Activated T-helper 2 cell treated with anti-CD3 and anti-CD28 coated beads, Interferon-gamma antibody, Interleukin-2, Interleukin-4, amounts not matched to agents 10 μg/mL and 5 μg/mL and 100 μg/mL, durations not matched to agents 14 hours and 24 hours and 36 hours (primary cell): ENCODE results near the gene TMEM63C. TPM values are rescaled to one million over a fixed set of nuclear protein-coding genes. Genes with fewer than 3 reads are reported as not detected.

ENCODE experiments used
- DNase-seq: peaks from one replicate; pipeline ENCODE4 v3.0.0; 2021; ENCODE audit warnings: low spot score
- H3K27ac Mint-ChIP-seq: one replicate; pipeline ENCODE4 v1.8.0; 2021; ENCODE audit warnings: mixed read lengths
- H3K27me3 Mint-ChIP-seq: one replicate; pipeline ENCODE4 v1.8.0; 2021; ENCODE audit warnings: low read depth, mixed read lengths
- H3K36me3 Mint-ChIP-seq: one replicate; pipeline ENCODE4 v1.8.0; 2021; ENCODE audit warnings: low read depth, mixed read lengths
- H3K4me1 Mint-ChIP-seq: one replicate; pipeline ENCODE4 v1.8.0; 2021; ENCODE audit warnings: low read depth, mixed read lengths
- H3K4me3 Mint-ChIP-seq: one replicate; pipeline ENCODE4 v1.8.0; 2021; ENCODE audit warnings: low read depth, mild to moderate bottlenecking, moderate library complexity, mixed read lengths
- H3K9me3 Mint-ChIP-seq: one replicate; pipeline ENCODE4 v1.8.0; 2021; ENCODE audit warnings: mixed read lengths
- intact Hi-C: fragments of 100-400 bp; cut with micrococcal nuclease; formaldehyde crosslinking; loops from one replicate; pipeline ENCODE4 v1.15.1; 2023
- total RNA-seq: library from RNA; stranded (reverse); gene quantifications from 2 replicates; pipeline ENCODE4 v1.2.3, GENCODE V29; 2022

The TMEM63C gene
- total RNA-seq, 1 donor from 2014 or later: 1.0 TPM

DNA sequence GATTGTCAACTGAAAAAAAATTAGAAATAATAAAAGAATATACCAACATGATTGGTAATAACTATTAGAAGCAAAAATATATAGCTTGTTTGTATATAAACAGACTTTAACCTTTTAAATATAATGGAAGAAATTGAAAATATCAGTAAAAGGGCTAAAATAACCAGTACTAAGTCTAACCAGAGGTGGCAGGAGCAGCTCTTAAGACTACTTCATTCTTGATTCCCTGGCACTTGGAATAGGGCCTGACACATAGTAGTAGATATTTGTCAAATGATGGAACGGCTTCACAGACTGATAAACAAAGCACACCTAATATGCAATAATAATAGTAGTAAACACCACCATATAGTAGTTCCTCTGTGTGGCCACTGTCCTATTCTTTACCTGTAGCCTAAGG lies 9.4 kb downstream of the TMEM63C start:
- H3K4me3 Mint-ChIP-seq: no peak overlapping the region
- intact Hi-C loops: no loop called here
- H3K9me3 Mint-ChIP-seq: no peaks in the 10 kb centered on the region
- DNase-seq: no peak
- no peaks in the 10 kb centered on the region for H3K4me1 Mint-ChIP-seq
- H3K27me3 Mint-ChIP-seq: peaks cover 11% of the 10 kb centered on the region
- H3K36me3 Mint-ChIP-seq: no peaks in the 10 kb centered on the region
- H3K27ac Mint-ChIP-seq: no peak overlapping the region

DNA sequence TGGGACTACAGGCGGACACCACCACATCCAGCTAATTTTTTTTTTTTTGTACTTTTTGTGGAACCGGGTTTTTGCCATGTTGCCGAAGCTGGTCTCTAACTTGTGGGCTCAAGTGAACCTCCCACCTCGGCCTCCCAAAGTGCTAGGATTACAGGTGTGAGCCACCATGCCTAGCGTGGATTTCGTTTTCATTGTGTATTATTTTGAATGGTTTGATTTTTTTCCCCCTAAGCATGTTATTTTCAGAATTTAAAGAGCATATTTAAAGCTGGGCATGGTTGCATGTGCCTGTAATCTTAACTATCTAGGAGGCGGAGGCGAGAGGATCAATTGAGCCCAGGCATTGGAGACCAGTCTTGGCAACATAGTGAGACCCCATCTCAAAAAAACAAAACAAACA lies 13.1 kb downstream of the TMEM63C start:
- H3K36me3 Mint-ChIP-seq: no peaks in the 10 kb centered on the region

DNA sequence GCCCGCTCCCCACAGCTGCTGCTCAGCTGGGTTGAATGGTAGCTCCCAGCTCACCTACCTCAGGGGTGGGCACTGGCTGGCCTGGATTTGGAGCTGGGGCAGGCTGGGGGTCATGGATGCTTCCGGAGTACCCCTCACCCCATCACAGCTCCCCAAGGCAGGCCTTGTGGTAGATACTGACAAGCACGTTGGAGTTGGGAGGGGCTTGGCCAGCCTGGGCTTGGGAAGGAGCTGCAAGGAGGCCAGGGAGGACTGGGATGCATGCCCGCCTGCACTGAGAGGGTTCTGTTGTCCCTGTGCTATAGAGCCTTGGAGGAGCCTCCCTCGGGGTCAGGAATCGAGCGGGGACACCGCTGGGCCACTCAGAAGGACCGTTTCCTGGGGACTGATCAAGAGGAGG lies 14.2 kb downstream of the TMEM63C start:
- no peaks in the 10 kb centered on the region for H3K36me3 Mint-ChIP-seq
- H3K4me1 Mint-ChIP-seq: no peaks in the 10 kb centered on the region
- H3K27me3 Mint-ChIP-seq: peaks cover 4% of the 10 kb centered on the region
- intact Hi-C loops: no loop called here
- H3K9me3 Mint-ChIP-seq: no peaks in the 10 kb centered on the region
- no peak for DNase-seq
- H3K4me3 Mint-ChIP-seq: no peak overlapping the region
- no peak overlapping the region for H3K27ac Mint-ChIP-seq

More for the DNA sequence above, 13.1 kb downstream of the TMEM63C start:
- no peaks in the 10 kb centered on the region for H3K4me1 Mint-ChIP-seq
- no peak overlapping the region for H3K4me3 Mint-ChIP-seq
- intact Hi-C loops: no loop called here
- no peak for DNase-seq
- H3K27ac Mint-ChIP-seq: no peak overlapping the region
- no peaks in the 10 kb centered on the region for H3K9me3 Mint-ChIP-seq
- peaks cover 4% of the 10 kb centered on the region for H3K27me3 Mint-ChIP-seq

DNA sequence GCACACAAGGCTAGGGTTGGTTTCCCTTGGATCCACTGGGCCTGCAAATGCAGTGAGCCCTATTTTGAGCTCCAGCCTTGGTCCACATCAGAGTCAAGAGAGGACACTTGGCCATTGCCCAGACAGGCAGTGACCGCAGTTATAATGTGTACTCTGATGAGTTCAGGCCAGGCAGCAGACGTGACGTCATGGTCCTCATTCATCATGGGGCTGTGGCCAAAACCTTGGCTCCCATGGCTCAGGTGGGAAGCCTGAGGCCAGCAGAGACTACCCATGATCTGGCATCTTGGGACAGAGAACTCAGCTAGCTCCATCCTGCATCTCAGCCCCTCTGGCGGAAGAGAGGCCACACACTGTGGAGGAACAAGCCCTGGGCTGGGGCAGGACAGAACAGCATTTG lies 16.4 kb downstream of the TMEM63C start:
- H3K9me3 Mint-ChIP-seq: no peaks in the 10 kb centered on the region
- intact Hi-C loops: no loop called here
- H3K4me3 Mint-ChIP-seq: no peak overlapping the region

DNA sequence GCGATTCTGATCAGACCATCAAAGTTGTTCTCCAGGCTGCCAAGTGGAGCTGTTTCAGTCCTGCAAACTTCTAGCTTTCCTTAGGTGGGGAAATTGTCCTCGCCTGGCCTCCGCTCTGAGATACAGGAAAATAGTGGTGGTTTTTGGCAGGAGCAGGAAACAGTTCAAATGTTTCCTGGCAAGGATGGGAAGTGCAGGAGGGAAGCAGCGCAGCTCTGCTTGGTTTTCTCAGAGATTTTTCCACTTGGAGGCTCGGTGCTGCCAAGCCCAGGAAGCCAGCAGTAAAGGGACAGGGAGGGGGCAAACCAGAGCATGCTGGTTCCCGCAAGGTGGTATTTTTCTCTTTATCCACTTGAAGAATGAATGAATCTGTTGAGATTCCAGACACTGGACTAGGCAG lies 17.0 kb downstream of the TMEM63C start:
- Mint-ChIP-seq H3K27ac (no peak overlapping the region), H3K36me3 (no peaks in the 10 kb centered on the region), H3K27me3 (no peaks in the 10 kb centered on the region), H3K9me3 (no peaks in the 10 kb centered on the region), H3K4me3 (no peak overlapping the region), H3K4me1 (no peaks in the 10 kb centered on the region)
- intact Hi-C loops: no loop called here
- no peak for DNase-seq

More for the DNA sequence above, 16.4 kb downstream of the TMEM63C start:
- no peaks in the 10 kb centered on the region for H3K4me1 Mint-ChIP-seq
- no peaks in the 10 kb centered on the region for H3K27me3 Mint-ChIP-seq
- no peak for DNase-seq
- no peaks in the 10 kb centered on the region for H3K36me3 Mint-ChIP-seq
- no peak overlapping the region for H3K27ac Mint-ChIP-seq

DNA sequence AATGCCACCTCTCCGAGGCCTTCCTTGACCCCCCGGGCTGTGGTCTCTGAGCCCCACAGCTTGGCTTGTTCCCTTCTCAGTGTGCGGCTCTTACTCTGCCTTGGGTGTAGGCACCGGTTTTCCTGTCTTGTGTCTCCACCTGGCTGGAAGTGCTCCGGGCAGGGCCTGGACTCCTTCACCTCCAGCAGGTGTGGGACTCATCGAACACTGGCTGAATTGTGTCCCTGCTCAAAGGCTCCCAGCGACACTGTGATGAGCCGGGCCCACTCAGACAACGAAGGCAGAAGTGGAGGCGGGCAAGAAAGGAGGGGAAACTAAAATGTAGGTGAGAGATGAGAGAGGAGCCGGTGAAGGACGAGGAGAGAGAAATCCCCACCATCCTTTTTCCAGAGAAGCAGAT lies 18.0 kb downstream of the TMEM63C start:
- H3K27ac Mint-ChIP-seq: no peak overlapping the region

DNA sequence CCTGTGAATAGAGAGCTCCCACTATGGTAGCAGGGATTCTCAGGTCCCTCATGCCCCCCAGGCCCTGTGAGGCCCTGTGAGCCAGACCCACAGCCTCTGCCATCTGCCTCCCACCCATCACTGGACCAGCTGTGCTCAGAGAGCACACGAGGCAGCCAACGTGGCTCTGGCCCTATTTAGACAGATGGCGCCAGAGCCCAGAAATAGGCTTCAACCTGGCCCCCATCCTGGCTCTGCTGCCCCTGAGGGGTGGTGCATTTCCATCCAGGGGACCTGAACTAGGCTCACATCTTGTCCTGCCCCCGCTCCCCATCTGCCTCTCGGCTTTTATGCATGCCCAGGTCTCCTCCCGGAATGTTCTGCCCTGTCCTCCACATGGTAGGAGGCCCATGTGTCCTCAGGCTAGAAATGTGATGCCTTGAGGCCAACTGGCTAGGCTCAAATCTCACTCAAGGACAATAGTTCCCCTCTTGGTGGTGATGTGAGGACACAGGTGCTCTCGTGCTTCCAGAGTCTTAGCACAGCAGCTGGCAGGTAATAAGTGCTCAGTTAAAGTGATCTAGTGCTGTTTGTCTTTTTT lies 18.9 kb downstream of the TMEM63C start:
- Mint-ChIP-seq H3K27ac (no peak overlapping the region), H3K4me3 (no peak overlapping the region), H3K9me3 (no peaks in the 10 kb centered on the region), H3K36me3 (no peaks in the 10 kb centered on the region), H3K4me1 (no peaks in the 10 kb centered on the region), H3K27me3 (no peaks in the 10 kb centered on the region)
- intact Hi-C loops: no loop called here
- DNase-seq: no peak

More for the DNA sequence above, 18.0 kb downstream of the TMEM63C start:
- no peaks in the 10 kb centered on the region for H3K27me3 Mint-ChIP-seq
- H3K36me3 Mint-ChIP-seq: no peaks in the 10 kb centered on the region
- H3K4me3 Mint-ChIP-seq: no peak overlapping the region
- H3K9me3 Mint-ChIP-seq: no peaks in the 10 kb centered on the region
- intact Hi-C loops: no loop called here
- DNase-seq: no peak
- no peaks in the 10 kb centered on the region for H3K4me1 Mint-ChIP-seq

DNA sequence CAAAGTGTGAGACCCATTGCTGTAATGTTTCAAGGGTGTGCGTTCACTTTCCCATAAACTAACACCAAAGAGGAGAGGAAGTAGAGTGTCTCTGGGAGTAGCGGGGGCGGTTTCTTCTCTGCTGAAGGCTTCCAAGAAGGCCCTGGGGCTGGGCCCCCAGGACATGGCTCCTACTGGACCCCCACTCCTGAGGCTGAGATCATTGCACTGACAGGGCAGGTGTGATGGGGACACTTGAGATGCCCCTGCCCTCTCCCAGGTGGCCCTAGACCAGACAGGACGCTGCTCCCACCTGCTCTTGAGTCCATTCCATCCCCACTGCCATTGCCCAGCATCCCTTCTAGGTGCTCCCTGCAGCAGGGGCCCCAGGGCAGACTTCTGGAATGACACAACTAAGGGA lies 20.1 kb downstream of the TMEM63C start:
- Mint-ChIP-seq H3K4me1 (no peaks in the 10 kb centered on the region), H3K4me3 (no peak overlapping the region), H3K36me3 (no peaks in the 10 kb centered on the region), H3K27ac (no peak overlapping the region), H3K9me3 (no peaks in the 10 kb centered on the region), H3K27me3 (no peaks in the 10 kb centered on the region)
- DNase-seq: no peak
- intact Hi-C loops: no loop called here

DNA sequence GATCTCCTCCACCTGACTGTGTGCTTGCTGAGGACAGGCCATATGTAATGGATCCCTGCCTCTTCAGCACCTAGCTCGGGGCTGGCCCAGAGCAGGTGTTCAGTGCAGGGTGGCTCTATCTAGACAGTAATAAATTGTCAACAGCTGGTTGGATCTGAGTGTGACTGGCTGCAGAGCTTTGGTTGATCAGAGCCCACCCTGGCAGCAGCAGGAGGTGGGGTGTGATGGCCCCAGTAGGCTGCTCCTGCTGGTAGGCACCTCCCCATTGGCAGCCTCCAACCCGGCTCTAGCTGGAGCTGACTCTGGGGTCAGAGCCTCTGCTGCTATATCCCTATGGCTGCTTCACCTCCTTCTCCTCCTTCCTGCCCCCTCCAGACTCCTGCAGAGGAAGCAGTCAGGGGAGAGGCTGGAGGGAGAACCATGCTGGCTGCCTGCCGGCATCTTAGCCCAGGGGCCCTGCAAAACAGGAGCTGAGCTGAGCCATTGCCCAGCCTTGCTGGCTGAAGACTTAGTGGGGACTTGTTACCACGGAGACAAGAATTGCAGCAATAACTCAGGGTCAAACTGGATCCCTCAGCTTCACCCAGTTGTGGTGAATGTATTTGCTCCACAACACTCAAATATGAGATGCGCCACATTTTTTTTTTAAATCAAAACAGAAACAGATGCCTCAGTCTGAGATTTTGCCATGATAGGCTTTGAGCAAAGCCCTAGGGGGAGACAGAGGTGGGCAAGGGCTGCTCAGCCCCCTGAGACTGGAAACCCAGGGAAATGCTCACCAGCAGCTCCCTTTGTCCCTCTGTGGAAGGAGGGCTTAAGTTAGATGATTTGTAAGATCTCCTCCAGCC lies 22.2 kb downstream of the TMEM63C start:
- no peak for DNase-seq
- intact Hi-C loops: no loop called here
- H3K9me3 Mint-ChIP-seq: no peaks in the 10 kb centered on the region
- H3K4me3 Mint-ChIP-seq: no peak overlapping the region
- no peaks in the 10 kb centered on the region for H3K4me1 Mint-ChIP-seq
- H3K27me3 Mint-ChIP-seq: no peaks in the 10 kb centered on the region
- H3K36me3 Mint-ChIP-seq: no peaks in the 10 kb centered on the region
- H3K27ac Mint-ChIP-seq: no peak overlapping the region

DNA sequence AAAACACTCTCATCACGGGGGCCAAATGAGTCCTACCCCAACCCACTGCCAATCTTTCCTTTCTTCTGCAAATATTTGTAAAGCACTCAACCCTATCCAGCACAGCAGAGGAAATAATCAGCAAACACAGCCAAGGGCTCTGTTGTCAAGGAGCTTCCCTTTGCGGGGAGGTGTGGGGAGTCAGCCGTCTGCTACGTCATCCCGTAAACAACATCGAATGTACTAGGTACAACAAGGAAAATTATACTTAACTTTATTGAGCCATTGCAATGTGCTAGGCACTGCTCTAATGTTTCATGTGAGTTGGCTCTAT lies 22.8 kb downstream of the TMEM63C start:
- Mint-ChIP-seq H3K27me3 (no peaks in the 10 kb centered on the region), H3K4me1 (no peaks in the 10 kb centered on the region), H3K9me3 (no peaks in the 10 kb centered on the region), H3K36me3 (no peaks in the 10 kb centered on the region), H3K4me3 (no peak overlapping the region), H3K27ac (no peak overlapping the region)
- intact Hi-C loops: no loop called here
- no peak for DNase-seq

DNA sequence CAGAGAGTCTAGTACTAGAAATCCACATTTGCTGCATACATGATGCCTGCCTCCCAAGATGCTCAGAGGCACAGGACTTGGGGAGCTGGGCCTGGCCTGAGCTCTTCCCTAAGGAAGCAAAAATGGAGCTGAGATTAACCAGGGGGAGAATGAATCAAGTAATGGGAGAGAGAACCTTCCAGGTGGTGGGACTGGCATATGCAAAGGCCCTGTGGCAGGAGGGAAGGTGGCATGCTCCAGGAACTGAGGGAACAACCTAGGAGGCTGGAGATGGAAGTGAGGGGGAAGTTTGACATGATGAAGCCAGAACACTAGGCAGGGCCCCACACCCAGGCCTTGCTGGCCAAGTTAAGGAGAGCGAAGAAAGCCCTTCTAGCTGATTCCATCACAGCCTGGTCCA lies 23.3 kb downstream of the TMEM63C start:
- no peak overlapping the region for H3K4me3 Mint-ChIP-seq
- H3K27ac Mint-ChIP-seq: no peak overlapping the region
- no peak for DNase-seq
- H3K9me3 Mint-ChIP-seq: no peaks in the 10 kb centered on the region
- no peaks in the 10 kb centered on the region for H3K27me3 Mint-ChIP-seq
- intact Hi-C loops: no loop called here
- H3K36me3 Mint-ChIP-seq: no peaks in the 10 kb centered on the region
- no peaks in the 10 kb centered on the region for H3K4me1 Mint-ChIP-seq

DNA sequence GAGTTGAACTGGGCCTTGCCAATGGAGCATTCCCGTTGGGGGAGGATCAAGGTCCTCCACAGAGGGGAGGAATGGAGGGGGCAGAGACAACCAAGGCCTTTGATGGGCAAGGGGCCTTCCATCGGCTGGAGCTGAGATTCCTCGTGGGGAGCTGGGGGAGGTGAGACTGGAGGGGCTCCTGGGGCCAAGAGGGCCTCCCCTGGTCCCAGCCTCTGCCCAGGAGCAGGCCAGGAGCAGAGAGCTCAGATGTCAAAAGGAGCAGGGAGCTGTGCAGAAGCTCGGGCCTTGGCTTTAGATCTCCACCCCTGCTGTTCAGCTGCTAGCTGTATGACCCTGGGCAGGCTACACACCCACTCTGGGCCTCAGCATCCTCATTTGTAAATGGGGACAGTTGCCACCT lies 24.0 kb downstream of the TMEM63C start:
- Mint-ChIP-seq H3K27me3 (no peaks in the 10 kb centered on the region), H3K36me3 (no peaks in the 10 kb centered on the region), H3K4me3 (no peak overlapping the region), H3K9me3 (no peaks in the 10 kb centered on the region), H3K4me1 (no peaks in the 10 kb centered on the region), H3K27ac (no peak overlapping the region)
- intact Hi-C loops: no loop called here
- no peak for DNase-seq

DNA sequence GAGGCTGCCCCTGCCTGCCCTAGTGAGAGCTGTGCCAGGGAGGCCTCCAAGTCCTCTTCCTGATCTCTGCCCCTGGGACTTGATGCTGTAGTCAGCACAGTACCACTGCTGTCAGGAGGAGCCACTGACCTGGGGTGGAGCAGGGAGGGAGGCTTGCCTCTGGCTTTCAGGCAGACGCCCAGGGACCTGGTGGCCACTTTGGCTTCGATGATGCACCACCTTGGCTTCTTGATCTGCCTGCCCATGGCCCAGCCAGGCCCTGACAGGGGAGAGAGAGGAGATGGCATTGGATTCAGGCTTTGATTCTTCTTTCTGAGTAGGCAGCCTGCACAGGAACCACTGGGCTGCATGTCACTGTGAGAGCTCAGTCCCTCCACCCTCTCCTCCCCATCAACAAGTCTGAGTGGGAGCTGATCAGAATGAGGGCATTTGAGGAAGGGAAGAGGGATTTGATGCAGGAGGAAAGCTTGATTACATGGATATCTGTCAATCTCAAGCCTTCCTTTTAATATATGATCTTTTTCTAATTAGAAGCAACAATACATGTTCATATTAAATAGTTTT lies 24.7 kb downstream of the TMEM63C start:
- Mint-ChIP-seq H3K4me1 (no peaks in the 10 kb centered on the region), H3K36me3 (no peaks in the 10 kb centered on the region), H3K27ac (no peak overlapping the region), H3K27me3 (no peaks in the 10 kb centered on the region), H3K9me3 (no peaks in the 10 kb centered on the region), H3K4me3 (no peak overlapping the region)
- intact Hi-C loops: no loop called here
- DNase-seq: no peak
